Right lobe of liver (tissue), 4 donors: Measurements from ENCODE around the gene PARP8.

ENCODE experiments used
- CTCF ChIP-seq, 4 donors: fragments of 200-600 bp in 3 of 4; fragments of 450-650 bp in 1 of 4; IDR thresholded peaks; one replicate each; pipeline versions ENCODE4 v1.5.1 to v1.8.0; 2016 to 2022; ENCODE audit warnings: antibody characterized with exemption in 4 of 4, mild to moderate bottlenecking in 2 of 4
- POLR2A ChIP-seq: fragments of 450-650 bp; IDR thresholded peaks from one replicate; pipeline ENCODE4 v1.6.1; 2017; ENCODE audit warnings: antibody characterized with exemption, mild to moderate bottlenecking
- donor health status: DM: no; HTN: no; CAD: no.
- donor health status: DM: no; HTN: no; CAD: no.
- donor health status: DM: no; HTN: yes; CAD: no.

- no peak for TF ChIP-seq CTCF (IDR thresholded peaks at IDR 0.05)
- peak; percentile 38 for TF ChIP-seq POLR2A
Measured at GRCh38 chr5:50667653-50668595, 1.5 kb downstream of the PARP8 start.
